ENCODE results near the gene AGBL4.

GRCh38 chr1:49136738-49137251, 887.0 kb downstream of the AGBL4 start:
- TF ChIP-seq CTCF (IDR thresholded peaks at IDR 0.05), result no peak
- no peak for TF ChIP-seq POLR2A (IDR thresholded peaks at IDR 0.05)

Measured in heart left ventricle (tissue), 13 donors.